Trophoblast cell (in vitro differentiated cells and primary cell): ENCODE measurements around the gene NBPF14. TPM values are rescaled to one million over a fixed set of nuclear protein-coding genes. Genes with fewer than 3 reads are reported as not detected.
"Not testable (repeated sequence)": the region's sequence is repeated elsewhere in the genome, so short reads cannot be mapped to it uniquely, and the experiment has no call there.

Experiments used
- DNase-seq, 2 donors: peaks; one replicate each; pipeline ENCODE4 v3.0.0-alpha.2; 2016
- H2AFZ ChIP-seq: 2 replicates; pipeline ENCODE4 v1.6.1; 2013; ENCODE audit warnings: low read length, moderate library complexity, mild to moderate bottlenecking; ENCODE audit not compliant: insufficient read depth, poor library complexity
- H2AK5ac ChIP-seq: 2 replicates; pipeline ENCODE4 v1.6.1; 2013; ENCODE audit warnings: mild to moderate bottlenecking, low read length
- H2BK120ac ChIP-seq: 2 replicates; pipeline ENCODE4 v1.6.1; 2013; ENCODE audit warnings: low read length, mild to moderate bottlenecking, moderate library complexity; ENCODE audit not compliant: insufficient read depth, poor library complexity
- H2BK12ac ChIP-seq: 2 replicates; pipeline ENCODE4 v1.6.1; 2013; ENCODE audit warnings: mild to moderate bottlenecking, low read length, moderate library complexity
- H2BK5ac ChIP-seq: 2 replicates; pipeline ENCODE4 v1.6.1; 2013; ENCODE audit warnings: low read length, low read depth, moderate library complexity, mild to moderate bottlenecking; ENCODE audit not compliant: poor library complexity
- H3K14ac ChIP-seq: 2 replicates; pipeline ENCODE4 v1.6.1; 2013; ENCODE audit warnings: mild to moderate bottlenecking, low read length
- H3K18ac ChIP-seq: 2 replicates; pipeline ENCODE4 v1.6.1; 2013; ENCODE audit warnings: mild to moderate bottlenecking, low read length
- H3K23ac ChIP-seq: 2 replicates; pipeline ENCODE4 v1.6.1; 2013; ENCODE audit warnings: low read length
- H3K27ac ChIP-seq: 2 replicates; pipeline ENCODE4 v1.5.1; 2013; ENCODE audit warnings: low read depth, mild to moderate bottlenecking, inconsistent platforms, low read length, moderate library complexity
- H3K27me3 ChIP-seq: 2 replicates; pipeline ENCODE4 v1.6.1; 2013; ENCODE audit warnings: inconsistent platforms, mild to moderate bottlenecking, low read length, moderate library complexity; ENCODE audit not compliant: insufficient read depth
- H3K36me3 ChIP-seq, 2 experiments: 1 replicate in 1 of 2; 2 replicates in 1 of 2; pipeline ENCODE4 v1.6.1; 2013; ENCODE audit warnings: low read length in 2 of 2, mild to moderate bottlenecking in 2 of 2, moderate library complexity in 1 of 2; ENCODE audit not compliant: insufficient read depth in 2 of 2, control insufficient read depth in 1 of 2
- H3K4ac ChIP-seq: 2 replicates; pipeline ENCODE4 v1.6.1; 2013; ENCODE audit warnings: low read depth, mild to moderate bottlenecking, low read length, moderate library complexity
- H3K4me1 ChIP-seq, 2 experiments: 1 replicate in 1 of 2; 2 replicates in 1 of 2; pipeline ENCODE4 v1.6.1; 2013; ENCODE audit warnings: low read length in 2 of 2, mild to moderate bottlenecking in 2 of 2, moderate library complexity in 1 of 2; ENCODE audit not compliant: insufficient read depth in 2 of 2, control insufficient read depth in 1 of 2
- H3K4me2 ChIP-seq: 2 replicates; pipeline ENCODE4 v1.6.1; 2013; ENCODE audit warnings: inconsistent platforms, mild to moderate bottlenecking, low read length, moderate library complexity
- H3K4me3 ChIP-seq: 2 replicates; pipeline ENCODE4 v1.5.1; 2013; ENCODE audit warnings: mild to moderate bottlenecking, low read depth, low read length, inconsistent platforms
- H3K79me1 ChIP-seq: one replicate; pipeline ENCODE4 v1.6.1; 2013; ENCODE audit warnings: low read length
- H3K79me2 ChIP-seq: 2 replicates; pipeline ENCODE4 v1.6.1; 2013; ENCODE audit warnings: low read length, mild to moderate bottlenecking; ENCODE audit not compliant: control insufficient read depth, insufficient read depth, poor library complexity
- H3K9ac ChIP-seq: 2 replicates; pipeline ENCODE4 v1.6.1; 2013; ENCODE audit warnings: mild to moderate bottlenecking, low read length
- H3K9me3 ChIP-seq: 2 replicates; pipeline ENCODE4 v1.6.1; 2013; ENCODE audit warnings: low read depth, mild to moderate bottlenecking, control low read depth, inconsistent platforms, low read length; ENCODE audit not compliant: insufficient read depth
- H4K12ac ChIP-seq: 2 replicates; pipeline ENCODE4 v1.6.1; 2013; ENCODE audit warnings: low read depth, mild to moderate bottlenecking, low read length, moderate library complexity
- H4K8ac ChIP-seq: 2 replicates; pipeline ENCODE4 v1.6.1; 2013; ENCODE audit warnings: low read depth, mild to moderate bottlenecking, low read length, moderate library complexity
- H4K91ac ChIP-seq: one replicate; pipeline ENCODE4 v1.6.1; 2013; ENCODE audit warnings: low read depth, mild to moderate bottlenecking, low read length, moderate library complexity
- WGBS: extraction: QIAGEN DNeasy Blood & Tissue Kit; methylation state at CpG from one replicate; pipeline ENCODE4 v1.1.7; 2013; ENCODE audit warnings: missing lambda C conversion rate; ENCODE audit not compliant: insufficient read length, insufficient coverage; ENCODE audit errors: extremely low coverage; 5-methylcytosine and 5-hydroxymethylcytosine counted together
- polyA plus RNA-seq: library from polyadenylated mRNA; stranded (reverse); fragments of 200-250 nt; gene quantifications from 2 replicates; pipeline ENCODE4 v1.2.3, GENCODE V29; 2013

Gene NBPF14, protein sequence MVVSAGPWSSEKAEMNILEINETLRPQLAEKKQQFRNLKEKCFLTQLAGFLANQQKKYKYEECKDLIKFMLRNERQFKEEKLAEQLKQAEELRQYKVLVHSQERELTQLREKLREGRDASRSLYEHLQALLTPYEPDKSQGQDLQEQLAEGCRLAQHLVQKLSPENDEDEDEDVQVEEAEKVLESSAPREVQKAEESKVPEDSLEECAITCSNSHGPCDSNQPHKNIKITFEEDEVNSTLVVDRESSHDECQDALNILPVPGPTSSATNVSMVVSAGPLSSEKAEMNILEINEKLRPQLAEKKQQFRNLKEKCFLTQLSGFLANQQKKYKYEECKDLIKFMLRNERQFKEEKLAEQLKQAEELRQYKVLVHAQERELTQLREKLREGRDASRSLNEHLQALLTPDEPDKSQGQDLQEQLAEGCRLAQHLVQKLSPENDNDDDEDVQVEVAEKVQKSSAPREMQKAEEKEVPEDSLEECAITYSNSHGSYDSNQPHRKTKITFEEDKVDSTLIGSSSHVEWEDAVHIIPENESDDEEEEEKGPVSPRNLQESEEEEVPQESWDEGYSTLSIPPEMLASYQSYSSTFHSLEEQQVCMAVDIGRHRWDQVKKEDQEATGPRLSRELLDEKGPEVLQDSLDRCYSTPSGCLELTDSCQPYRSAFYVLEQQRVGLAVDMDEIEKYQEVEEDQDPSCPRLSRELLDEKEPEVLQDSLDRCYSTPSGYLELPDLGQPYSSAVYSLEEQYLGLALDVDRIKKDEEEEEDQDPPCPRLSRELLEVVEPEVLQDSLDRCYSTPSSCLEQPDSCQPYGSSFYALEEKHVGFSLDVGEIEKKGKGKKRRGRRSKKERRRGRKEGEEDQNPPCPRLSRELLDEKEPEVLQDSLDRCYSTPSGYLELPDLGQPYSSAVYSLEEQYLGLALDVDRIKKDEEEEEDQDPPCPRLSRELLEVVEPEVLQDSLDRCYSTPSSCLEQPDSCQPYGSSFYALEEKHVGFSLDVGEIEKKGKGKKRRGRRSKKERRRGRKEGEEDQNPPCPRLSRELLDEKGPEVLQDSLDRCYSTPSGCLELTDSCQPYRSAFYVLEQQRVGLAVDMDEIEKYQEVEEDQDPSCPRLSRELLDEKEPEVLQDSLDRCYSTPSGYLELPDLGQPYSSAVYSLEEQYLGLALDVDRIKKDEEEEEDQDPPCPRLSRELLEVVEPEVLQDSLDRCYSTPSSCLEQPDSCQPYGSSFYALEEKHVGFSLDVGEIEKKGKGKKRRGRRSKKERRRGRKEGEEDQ (N-terminal part only)
- polyA plus RNA-seq, result 6.6 and 7.1 TPM in 2 replicates

DNA sequence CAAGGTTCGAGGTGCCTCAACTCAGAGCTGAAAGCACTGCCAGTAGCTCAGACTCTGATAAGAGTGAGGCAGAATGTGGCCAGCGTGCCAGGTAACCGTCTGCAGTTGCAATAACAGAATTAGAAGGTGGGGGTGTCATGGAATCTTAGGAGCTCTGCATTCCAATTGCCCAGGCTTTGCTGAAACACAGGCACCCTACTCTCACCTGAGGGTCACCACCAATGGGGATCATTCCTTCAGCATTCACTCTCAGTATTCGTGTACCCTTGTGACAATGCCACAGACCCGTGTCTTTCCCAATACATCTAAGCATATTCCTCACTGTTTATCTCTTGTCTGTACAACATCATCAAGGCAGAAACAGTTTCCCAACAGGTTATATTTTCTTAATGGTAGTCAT is at the start of gene NBPF14:
NBPF14 (minus strand) TSS at position 101 of the 400 bp plus-strand sequence. CDS start 294 bp downstream, outside the sequence.
- not testable (repeated sequence) for H3K27me3 ChIP-seq, H3K79me1 ChIP-seq, H3K14ac ChIP-seq, H3K79me2 ChIP-seq, H3K9ac ChIP-seq, H3K4me2 ChIP-seq, H2BK5ac ChIP-seq, H3K9me3 ChIP-seq, H3K27ac ChIP-seq, H2AFZ ChIP-seq, H4K12ac ChIP-seq, H3K36me3 ChIP-seq, H3K23ac ChIP-seq, H3K4me1 ChIP-seq, DNase-seq, H4K91ac ChIP-seq, H2AK5ac ChIP-seq, H2BK120ac ChIP-seq, H4K8ac ChIP-seq, H3K4me3 ChIP-seq, H2BK12ac ChIP-seq, H3K18ac ChIP-seq, H3K4ac ChIP-seq
- no CpG with 5 or more reads among the region's 5 CpGs for WGBS

DNA sequence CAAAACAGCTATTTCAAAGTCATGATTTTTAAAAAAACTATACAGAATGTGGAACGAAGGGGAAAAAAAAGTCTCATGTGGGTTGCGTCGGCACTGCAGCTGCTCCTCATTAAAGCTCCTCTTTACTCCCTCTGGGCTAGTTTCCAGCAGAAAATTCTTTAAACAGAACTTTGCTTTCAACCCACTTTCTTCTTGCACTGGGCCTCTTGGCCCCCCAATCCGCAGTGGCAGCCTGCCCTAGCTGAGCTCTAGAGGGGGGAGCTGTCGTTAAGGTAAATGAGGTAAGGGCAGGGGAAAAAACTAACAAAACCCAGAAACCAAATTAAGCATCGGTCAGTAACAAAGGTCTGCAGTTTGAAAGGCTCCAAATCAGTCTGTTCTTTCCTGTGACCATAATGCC is 29.6 kb upstream of the NBPF14 start:
- not testable (repeated sequence) for H3K9me3 ChIP-seq, H3K23ac ChIP-seq, H2BK12ac ChIP-seq, H3K79me2 ChIP-seq, H4K8ac ChIP-seq, H4K12ac ChIP-seq, H3K14ac ChIP-seq, H3K79me1 ChIP-seq, H3K27ac ChIP-seq, H3K4me2 ChIP-seq, H2BK5ac ChIP-seq, H2BK120ac ChIP-seq, H3K18ac ChIP-seq, H3K4me3 ChIP-seq, H4K91ac ChIP-seq, H3K9ac ChIP-seq, H3K4me1 ChIP-seq, H3K4ac ChIP-seq, H3K36me3 ChIP-seq, H2AFZ ChIP-seq, H3K27me3 ChIP-seq, H2AK5ac ChIP-seq, DNase-seq
- WGBS, result no CpG with 5 or more reads among the region's 6 CpGs

DNA sequence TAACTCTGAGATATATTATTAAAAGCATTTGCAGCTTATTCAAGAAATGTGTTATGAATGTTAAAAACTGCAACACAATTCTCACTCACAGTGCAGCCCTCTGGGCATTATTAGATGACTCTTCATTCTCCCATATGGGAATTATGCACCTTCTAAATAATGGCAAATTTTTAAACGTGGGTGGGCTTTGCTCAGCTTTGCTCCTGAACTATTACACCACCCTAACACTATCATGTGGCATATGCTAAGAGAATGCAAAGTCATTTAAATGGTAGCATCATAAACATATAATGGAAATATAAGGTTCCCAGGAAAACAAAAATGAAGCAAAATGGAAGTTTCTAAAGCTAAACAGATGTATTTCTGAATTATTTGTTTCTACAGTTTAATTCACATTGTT is 22.4 kb upstream of the NBPF14 start:
- not testable (repeated sequence) for H2BK5ac ChIP-seq, H4K91ac ChIP-seq, H4K12ac ChIP-seq, H3K4me2 ChIP-seq, H2BK120ac ChIP-seq, H3K9me3 ChIP-seq, H3K18ac ChIP-seq, H3K79me2 ChIP-seq, H2AK5ac ChIP-seq, H3K27ac ChIP-seq, H3K4me3 ChIP-seq, H3K27me3 ChIP-seq, H3K23ac ChIP-seq, H3K4me1 ChIP-seq, H4K8ac ChIP-seq, H3K4ac ChIP-seq, H3K79me1 ChIP-seq, H2AFZ ChIP-seq, H2BK12ac ChIP-seq, H3K9ac ChIP-seq, H3K14ac ChIP-seq, DNase-seq, H3K36me3 ChIP-seq
- no CpG with 5 or more reads among the region's 1 CpG for WGBS

DNA sequence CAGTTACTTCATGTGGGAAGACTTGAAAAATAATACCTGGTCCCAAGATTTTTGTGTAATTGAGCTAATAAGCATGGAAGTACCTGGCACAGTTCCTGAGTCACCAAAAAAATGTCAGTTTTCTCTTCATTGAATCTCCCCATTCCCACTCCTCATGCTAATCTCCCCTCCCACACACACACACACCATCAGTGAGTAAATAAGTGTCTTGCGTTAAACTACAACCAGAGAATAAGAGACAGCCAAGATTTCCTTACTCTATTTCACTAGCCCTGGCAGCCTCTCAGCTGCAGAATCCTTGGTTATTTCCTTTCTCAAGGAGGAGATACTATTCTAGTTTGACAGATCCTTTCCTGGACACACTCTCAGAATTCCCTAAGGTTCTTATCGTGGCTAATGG is 9.5 kb upstream of the NBPF14 start:
- not testable (repeated sequence) for H3K79me2 ChIP-seq, H3K27ac ChIP-seq, H3K79me1 ChIP-seq, H3K4ac ChIP-seq, H3K27me3 ChIP-seq, H3K36me3 ChIP-seq, H2AK5ac ChIP-seq, H3K14ac ChIP-seq, H4K91ac ChIP-seq, H2BK5ac ChIP-seq, H2BK12ac ChIP-seq, H2BK120ac ChIP-seq, H4K12ac ChIP-seq, H4K8ac ChIP-seq, H3K4me1 ChIP-seq, H3K18ac ChIP-seq, H2AFZ ChIP-seq, H3K4me2 ChIP-seq, H3K23ac ChIP-seq, H3K9ac ChIP-seq, H3K4me3 ChIP-seq, H3K9me3 ChIP-seq, DNase-seq
- WGBS, result no CpG with 5 or more reads among the region's 2 CpGs
